Endometrial microvascular endothelial cells (primary cell): ENCODE data around the gene IL20RB. TPM values are rescaled to one million over a fixed set of nuclear protein-coding genes. Genes with fewer than 3 reads are reported as not detected.
"Not testable (repeated sequence)": the region's sequence is repeated elsewhere in the genome, so short reads cannot be mapped to it uniquely, and the experiment has no call there.

ENCODE experiments used
- in situ Hi-C: cut with HindIII; loops from 2 replicates; pipeline ENCODE4 v1.10.0; 2017; ENCODE audit warnings: low sequenced_read_pairs, low pct_unique_long_range_greater_than_20kb; ENCODE audit errors: inconsistent ontology term
- total RNA-seq: library from RNA; depleted of rRNA; stranded (reverse); fragments of >200 nt; gene quantifications from one replicate; pipeline ENCODE4 v1.2.3, GENCODE V29; 2015; ENCODE audit errors: inconsistent ontology term

IL20RB gene
- total RNA-seq, 1 donor from 2014 or later = 0.74 TPM

DNA sequence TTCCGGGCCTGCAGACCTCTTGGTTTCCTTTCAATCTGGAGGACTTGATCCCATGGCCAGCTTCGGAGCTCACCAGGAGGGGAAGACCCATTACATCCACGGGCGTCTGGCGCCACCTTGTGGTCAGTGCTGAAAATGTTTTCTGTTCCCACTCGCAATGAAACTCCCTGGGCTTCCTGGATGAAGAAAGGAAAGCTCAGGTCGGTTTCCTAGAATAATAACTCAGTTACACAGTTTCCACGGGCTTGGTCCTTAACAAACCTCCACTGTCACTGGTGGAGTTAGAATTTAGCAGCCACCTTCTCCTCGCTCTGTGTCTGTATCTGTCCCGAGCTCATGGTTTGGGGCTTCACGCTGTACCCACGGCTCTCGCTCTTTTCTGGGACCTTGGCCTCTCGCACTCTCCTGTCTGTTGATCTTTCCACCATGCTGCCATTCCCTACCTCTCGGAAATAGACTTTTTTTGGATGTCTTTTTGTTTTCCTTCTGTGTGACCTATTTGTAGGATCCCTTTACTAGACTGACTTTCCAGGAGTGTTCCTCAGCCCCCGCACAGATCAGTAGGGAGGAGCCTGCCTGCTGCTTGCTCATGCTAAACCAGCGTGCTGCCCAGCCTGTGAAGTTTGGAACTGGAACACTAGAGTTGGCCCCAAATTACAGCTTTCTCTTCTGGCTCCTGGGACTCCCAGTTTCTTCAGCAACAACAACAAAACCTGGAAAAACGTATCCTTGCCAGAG, 56.3 kb downstream of the IL20RB start:
- in situ Hi-C loops = no loop called here

DNA sequence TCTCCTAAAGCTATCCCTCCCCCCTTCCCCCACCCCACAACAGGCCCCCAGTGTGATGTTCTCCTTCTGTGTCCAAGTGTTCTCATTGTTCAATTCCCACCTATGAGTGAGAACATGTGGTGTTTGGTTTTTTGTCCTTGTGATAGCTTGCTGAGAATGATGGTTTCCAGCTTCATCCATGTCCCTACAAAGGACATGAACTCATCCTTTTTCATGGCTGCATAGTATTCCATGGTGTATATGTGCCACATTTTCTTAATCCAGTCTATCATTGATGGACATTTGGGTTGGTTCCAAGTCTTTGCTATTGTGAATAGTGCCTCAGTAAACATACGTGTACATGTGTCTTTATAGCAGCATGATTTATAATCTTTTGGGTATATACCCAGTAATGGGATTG, 59.5 kb downstream of the IL20RB start:
- in situ Hi-C loops = not testable (repeated sequence)

DNA sequence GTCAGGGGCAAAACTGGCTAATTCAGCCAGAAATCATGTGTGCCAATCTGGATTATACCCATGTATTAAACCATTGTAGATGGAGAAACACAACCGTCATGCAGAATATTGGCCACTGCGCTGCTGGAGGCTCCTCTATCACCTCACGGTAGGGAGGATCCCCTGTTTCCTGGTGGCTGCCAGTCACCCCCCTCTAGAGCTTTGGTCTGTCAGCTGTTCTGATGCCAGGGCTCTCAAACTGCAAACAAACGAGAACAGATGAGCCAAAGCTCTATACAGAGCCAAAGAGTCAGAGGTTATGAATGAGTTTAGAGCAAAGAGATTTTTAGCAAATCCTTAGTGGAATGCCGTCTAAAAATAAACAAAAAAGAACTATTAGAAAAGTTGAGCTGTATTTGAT, 62.5 kb downstream of the IL20RB start:
- in situ Hi-C loops = no loop called here

DNA sequence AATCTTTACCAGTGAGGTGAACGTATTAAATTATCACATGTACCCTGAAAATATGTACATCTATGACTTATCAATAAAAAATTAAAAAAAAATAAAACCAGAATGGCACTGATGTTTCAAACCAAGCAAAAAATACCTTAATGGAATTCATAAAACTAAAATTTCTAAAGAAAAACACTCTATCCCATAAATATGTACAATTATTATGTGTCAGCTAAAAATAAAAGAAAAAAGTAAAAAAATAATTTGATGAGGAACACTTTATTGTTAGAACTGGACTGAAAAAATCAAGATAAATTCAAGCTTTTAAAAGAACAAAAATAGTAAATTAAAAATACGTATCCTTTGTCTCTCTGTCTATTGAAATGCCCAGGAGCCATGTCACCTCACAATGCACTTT, 63.1 kb downstream of the IL20RB start:
- in situ Hi-C loops = no loop called here

DNA sequence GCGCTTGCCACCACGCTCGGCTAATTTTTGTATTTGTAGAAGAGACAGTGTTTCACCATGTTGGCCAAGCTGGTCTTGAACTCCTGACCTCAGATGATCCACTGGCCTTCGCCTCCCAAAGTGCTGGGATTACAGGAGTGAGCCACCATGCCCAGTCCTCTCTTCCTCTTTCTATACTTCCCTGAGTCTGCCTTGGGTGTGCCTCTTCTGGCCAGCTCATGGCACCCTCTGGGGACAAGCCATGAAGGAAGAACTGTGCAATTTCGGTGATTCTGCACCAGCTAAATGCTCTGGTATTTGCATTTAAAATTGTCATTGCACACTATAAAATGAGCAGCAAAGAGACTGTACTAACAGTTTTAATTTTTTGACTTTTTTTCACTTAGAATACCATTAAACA, 66.6 kb downstream of the IL20RB start:
- in situ Hi-C loops = no loop called here

DNA sequence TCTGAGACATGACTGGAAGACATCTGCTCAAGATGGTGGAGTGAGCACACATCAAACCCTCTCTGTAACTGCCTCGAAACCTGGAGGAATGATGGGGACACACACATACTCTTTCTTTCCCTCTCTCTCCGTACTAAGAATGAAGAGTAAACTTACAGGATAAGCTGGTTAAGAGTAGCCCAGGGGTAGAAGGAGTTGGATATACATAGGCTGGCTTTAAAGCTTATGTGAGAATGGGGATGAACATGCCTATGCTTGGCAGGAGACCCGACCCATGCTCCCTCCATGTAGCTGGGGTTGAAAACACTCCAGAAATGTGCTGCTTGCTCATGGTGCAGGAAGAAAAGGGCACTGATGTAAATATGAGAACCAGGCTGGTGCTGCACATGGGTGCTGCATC, 68.9 kb downstream of the IL20RB start:
- in situ Hi-C loops = no loop called here

DNA sequence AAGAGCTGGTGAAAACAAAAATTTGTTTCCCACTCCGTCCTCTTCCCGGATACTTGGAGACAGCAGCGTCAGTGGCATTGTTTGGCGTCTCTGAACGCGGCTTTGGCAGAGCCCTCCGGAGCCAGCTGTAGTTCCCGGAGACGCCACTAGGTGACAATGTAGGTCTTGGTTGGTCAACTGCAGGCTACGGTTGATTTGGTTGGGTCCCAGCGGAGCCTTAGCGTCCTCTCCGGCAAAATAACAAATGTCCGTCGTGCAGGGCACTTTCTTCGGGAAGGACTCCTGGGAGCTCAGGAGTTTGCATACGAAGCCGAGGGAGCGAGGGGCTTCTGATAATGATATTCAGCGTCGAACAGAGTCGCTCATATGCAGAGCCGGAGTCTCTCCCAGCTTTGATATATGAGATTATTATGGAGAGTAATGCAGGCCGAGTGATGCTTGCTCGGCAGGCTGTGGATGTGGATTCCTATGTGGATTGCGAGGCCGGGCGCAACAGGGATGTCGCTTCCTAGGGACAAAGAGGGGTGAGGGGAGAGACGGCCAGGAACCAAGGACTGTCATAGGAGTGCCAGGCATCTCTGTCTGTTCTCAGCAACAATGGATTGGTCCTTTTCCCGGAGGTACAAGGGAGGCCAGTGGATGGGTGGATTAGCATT, 74.8 kb downstream of the IL20RB start:
- in situ Hi-C loops = no loop called here

DNA sequence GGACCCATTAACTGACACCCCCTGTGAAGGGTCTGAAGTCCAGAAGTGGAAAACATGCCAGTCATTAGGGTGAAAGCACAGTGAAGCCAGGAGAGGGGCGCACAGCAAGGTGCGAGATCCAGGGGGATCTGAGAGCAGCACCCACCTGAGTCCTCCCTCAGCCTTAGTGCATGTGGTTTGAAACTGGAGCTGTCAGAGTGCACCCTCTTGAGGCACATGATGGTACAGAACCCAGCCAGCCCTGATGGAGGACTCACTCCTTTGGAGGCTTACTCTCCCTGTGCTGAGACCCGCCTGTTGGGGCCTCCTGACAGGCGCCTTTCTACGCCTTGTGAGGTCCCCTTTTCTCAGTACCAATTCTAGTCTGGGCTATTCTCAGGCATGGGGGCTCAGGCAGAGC, 77.8 kb downstream of the IL20RB start:
- in situ Hi-C loops = no loop called here

DNA sequence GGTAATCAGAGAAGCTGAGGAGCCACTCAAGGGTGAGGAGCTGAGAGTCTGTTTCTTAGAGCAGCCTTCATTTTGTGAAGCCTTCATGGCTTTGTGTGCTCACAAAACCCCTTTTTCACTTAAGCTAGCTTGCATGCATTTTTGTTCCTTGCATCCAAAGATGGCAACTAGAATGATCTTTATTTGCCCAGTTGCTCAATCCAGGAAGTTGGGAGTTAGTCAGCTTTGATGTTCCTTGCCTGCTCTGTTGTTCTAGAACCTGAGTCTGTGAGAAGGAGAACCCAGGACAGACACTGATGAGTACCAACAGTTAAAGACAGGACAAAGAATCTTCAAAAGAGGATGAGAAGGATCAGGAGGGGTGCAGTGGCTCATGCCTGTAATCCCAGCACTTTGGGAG, 81.8 kb downstream of the IL20RB start:
- in situ Hi-C loops = no loop called here

DNA sequence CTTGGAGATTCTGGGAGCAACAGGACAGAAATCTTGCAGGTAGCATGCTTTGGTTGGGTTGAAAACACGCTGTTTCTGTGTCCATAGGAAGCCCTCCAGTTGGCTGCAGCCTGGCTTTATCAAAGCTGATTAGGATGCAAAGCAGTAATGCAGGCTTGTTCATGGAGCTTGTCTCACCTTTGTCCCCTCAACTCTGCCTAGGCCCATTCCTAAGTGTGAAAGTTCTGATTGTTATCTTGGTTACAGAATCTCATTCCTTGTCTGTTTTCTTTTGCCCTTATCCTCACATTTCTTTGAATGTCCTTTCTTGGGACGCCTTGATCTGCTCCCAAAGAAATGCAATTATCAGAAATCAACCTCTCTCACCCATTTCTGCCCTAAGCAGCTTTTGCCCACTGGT, 83.5 kb downstream of the IL20RB start:
- in situ Hi-C loops = no loop called here

DNA sequence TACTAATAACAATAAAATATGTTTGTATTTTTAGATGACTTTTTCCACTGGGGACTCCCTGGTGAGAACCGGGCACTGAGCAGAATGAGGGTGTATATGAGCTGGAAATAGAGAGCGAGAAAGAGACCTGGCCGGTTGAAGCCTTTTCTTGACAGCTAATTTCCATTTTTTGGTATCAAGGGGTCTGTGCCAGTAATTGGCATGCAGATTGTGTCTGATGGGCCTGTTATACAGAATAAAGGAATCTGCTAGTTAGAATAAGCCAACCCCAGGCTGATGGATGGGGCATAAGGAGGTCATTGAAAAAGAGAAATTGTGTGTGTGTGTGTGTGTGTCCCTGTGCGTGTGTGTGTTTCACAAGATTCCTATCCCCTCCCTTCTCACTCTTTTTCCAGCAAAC, 83.9 kb downstream of the IL20RB start:
- in situ Hi-C loops = no loop called here

DNA sequence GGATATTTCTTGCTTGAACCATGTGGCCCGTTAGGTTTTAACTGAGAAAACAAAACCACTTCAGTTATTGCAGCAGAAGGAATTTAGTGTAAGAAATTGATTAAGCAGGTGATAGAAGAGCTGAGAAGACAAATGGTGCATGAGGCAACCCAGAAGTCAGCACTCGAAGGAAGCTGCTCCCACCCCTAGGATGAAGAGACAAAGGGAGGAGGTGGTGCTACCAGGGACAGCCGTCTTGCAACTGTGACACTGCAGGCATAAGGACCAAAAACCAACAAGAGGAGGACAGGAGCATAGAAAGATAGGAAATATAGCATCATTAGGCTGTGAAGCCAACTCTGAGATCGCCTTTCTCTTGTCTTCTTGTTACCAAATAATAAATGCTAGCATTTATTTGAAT, 89.0 kb downstream of the IL20RB start:
- in situ Hi-C loops = no loop called here

DNA sequence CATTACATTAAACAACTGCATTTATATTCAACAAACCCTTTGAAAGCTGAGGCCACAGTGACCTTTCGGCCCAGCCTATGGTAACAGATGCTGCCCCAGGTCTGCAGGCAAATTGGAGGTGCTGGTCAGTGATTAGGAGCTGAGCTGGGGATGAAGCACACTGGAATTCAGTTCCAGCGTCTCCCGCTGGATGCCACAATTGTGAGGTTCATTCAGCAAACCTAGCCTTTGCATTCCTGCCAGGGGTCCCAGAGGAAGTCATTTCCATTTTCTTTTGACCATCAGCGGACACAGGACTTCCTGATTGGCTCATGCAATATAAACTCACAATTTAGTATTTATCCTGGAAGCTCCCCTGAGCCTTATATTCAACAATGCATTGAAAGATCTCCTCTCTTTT, 89.5 kb downstream of the IL20RB start:
- in situ Hi-C loops = no loop called here

DNA sequence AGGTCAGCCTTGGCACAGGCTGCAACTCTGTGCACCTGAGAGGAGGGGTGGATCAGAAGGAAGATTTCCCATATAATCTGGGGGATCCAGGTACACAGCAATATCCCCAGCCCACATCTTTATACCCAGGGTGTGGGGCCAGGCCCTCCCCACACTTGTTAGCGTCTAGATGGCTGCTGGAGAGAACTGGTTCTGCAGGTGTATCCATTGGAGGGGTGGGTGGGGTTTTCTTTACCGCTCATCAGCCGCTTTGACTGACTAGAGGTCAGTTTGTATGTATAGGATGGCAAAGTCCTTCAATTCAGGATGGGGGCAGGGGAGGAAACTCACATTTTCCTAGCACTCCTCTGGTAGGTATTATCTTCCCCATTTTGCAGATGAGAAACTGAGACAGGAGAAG, 92.5 kb downstream of the IL20RB start:
- in situ Hi-C loops = no loop called here

DNA sequence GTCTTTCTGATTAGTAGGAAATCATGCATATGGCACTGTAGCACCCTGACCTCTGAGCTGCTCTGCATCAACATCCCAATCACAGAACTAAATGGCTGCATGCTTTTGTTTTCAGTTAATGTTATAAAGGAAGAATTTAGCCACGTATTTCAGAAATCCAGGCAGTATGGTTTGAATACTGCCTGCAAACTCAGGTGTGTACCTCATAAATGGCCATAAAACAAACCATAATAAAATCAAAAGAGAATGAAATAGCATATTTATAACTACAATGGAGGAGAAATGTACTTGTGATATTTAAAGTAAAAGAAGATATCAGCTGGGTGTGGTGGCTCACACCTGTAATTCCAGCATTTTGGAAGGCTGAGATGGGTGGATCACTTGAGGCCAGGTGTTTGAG, 94.5 kb downstream of the IL20RB start:
- in situ Hi-C loops = no loop called here

Other genes starting within 250 kb of the IL20RB start
- gene STAG1, start 205.6 kb upstream of the IL20RB start, total RNA-seq = 26.3 TPM
- 18.2 TPM for gene SLC35G2, start 138.9 kb upstream of the IL20RB start, total RNA-seq
- gene NCK1, start 95.8 kb upstream of the IL20RB start, total RNA-seq = 59.3 TPM